Gastroesophageal sphincter (tissue), 4 donors: Measurements from ENCODE around the gene LSM6. TPM values are rescaled to one million over a fixed set of nuclear protein-coding genes. Genes with fewer than 3 reads are reported as not detected.

Experiments
- ATAC-seq: fragments of 150-250 bp; one replicate; pipeline ENCODE4 v1.9.1; 2016; ENCODE audit warnings: mild to moderate bottlenecking, moderate library complexity
- H3K27ac ChIP-seq, 4 donors: fragments of 200-600 bp; sonication (generic) in 3 of 4; 1 replicate in 3 of 4; 2 replicates in 1 of 4; pipeline ENCODE4 v1.5.1; 2016 to 2019
- H3K27me3 ChIP-seq: fragments of 200-600 bp; sonication (generic); one replicate; pipeline ENCODE4 v1.5.1; 2019
- H3K36me3 ChIP-seq, 2 donors: fragments of 200-600 bp; sonication (generic); one replicate each; pipeline ENCODE4 v1.5.1; 2019; ENCODE audit warnings: control low read depth in 1 of 2
- H3K4me1 ChIP-seq, 3 donors: fragments of 200-600 bp; sonication (generic); 1 replicate in 2 of 3; 2 replicates in 1 of 3; pipeline ENCODE4 v1.5.1; 2016 to 2019; ENCODE audit warnings: control low read depth in 2 of 3
- H3K4me3 ChIP-seq, 2 donors: fragments of 200-600 bp; sonication (generic); one replicate each; pipeline ENCODE4 v1.5.1; 2019; ENCODE audit warnings: mild to moderate bottlenecking in 1 of 2, moderate library complexity in 1 of 2
- H3K9me3 ChIP-seq, 3 donors: fragments of 200-600 bp; sonication (generic); one replicate each; pipeline ENCODE4 v1.5.1; 2017 to 2019; ENCODE audit warnings: control low read depth in 2 of 3
- EP300 ChIP-seq: sonication (generic); formaldehyde crosslinking; IDR thresholded peaks from one replicate; pipeline ENCODE4 v1.6.1; 2017; ENCODE audit warnings: antibody characterized with exemption, mild to moderate bottlenecking
- POLR2A ChIP-seq, 2 donors: fragments of 450-650 bp; IDR thresholded peaks; one replicate each; pipeline ENCODE4 v1.6.1; 2017; ENCODE audit warnings: antibody characterized with exemption in 2 of 2, mild to moderate bottlenecking in 2 of 2, moderate library complexity in 1 of 2
- POLR2AphosphoS5 ChIP-seq: sonication (generic); formaldehyde crosslinking; IDR thresholded peaks from one replicate; pipeline ENCODE4 v1.6.1; 2017; ENCODE audit warnings: antibody characterized with exemption
- WGBS, 2 donors: methylation state at CpG; one replicate each; pipeline ENCODE4 v1.1.5; 2018; ENCODE audit warnings: low coverage in 1 of 2; 5-methylcytosine and 5-hydroxymethylcytosine counted together
- total RNA-seq, 4 donors: library from RNA; depleted of rRNA; stranded (reverse); fragments of >200 nt; gene quantifications; one replicate each; pipeline ENCODE4 v1.1.0, GENCODE V29; 2016
- TF ChIP-seq, protein P1 (sequence below), 4 experiments: fragments of 200-600 bp in 2 of 4; fragments of 450-650 bp in 2 of 4; sonication (generic) in 1 of 4; IDR thresholded peaks; one replicate each; pipeline ENCODE4 v1.5.1; 2017 to 2019; ENCODE audit warnings: antibody characterized with exemption in 4 of 4, mild to moderate bottlenecking in 2 of 4, moderate library complexity in 2 of 4

LSM6 gene
- total RNA-seq, 4 donors from 2014 or later = 11.5 to 28.4 (median 26.2) TPM

DNA sequence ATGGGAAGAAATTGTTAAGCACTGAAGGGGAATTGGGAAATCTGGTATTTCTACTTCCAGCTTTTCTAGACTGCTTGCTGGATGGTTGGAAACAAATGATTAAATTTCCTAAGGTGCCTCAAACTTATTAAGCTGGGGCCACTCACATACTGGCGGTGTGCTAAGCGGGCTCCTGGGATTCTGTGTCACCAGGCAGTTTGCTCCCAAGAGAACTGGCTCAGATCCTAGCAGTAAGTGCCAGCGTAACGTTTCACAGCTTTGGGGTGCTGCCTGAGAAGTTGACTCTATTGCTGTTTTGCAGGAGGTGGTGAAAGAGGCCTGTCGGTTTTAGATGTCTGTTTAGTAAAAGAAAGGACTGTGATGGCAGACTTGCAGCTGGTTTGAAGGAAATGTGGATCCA is 31.9 kb downstream of the LSM6 start:
- H3K27me3 ChIP-seq = no peaks in the 10 kb centered on the region
- no peak overlapping the region for H3K4me3 ChIP-seq
- no peaks in the 10 kb centered on the region for H3K9me3 ChIP-seq
- peaks cover 0 to 5% of the 10 kb centered on the region in 2 donors for H3K36me3 ChIP-seq
- WGBS, 2 donors = 58 to 77% methylated on average over 3 to 5 of the region's 5 CpGs
- ATAC-seq = no peak
- TF ChIP-seq, protein P1, sequence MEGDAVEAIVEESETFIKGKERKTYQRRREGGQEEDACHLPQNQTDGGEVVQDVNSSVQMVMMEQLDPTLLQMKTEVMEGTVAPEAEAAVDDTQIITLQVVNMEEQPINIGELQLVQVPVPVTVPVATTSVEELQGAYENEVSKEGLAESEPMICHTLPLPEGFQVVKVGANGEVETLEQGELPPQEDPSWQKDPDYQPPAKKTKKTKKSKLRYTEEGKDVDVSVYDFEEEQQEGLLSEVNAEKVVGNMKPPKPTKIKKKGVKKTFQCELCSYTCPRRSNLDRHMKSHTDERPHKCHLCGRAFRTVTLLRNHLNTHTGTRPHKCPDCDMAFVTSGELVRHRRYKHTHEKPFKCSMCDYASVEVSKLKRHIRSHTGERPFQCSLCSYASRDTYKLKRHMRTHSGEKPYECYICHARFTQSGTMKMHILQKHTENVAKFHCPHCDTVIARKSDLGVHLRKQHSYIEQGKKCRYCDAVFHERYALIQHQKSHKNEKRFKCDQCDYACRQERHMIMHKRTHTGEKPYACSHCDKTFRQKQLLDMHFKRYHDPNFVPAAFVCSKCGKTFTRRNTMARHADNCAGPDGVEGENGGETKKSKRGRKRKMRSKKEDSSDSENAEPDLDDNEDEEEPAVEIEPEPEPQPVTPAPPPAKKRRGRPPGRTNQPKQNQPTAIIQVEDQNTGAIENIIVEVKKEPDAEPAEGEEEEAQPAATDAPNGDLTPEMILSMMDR (IDR thresholded peaks at IDR 0.05) = no peak
- TF ChIP-seq EP300 (no peak), POLR2A (IDR thresholded peaks at IDR 0.05) (no peak), POLR2AphosphoS5 (no peak)
- H3K4me1 ChIP-seq = no peaks in the 10 kb centered on the region
- no peak overlapping the region for H3K27ac ChIP-seq

- no peak for TF ChIP-seq EP300
- TF ChIP-seq, protein P1 (IDR thresholded peaks at IDR 0.05) = no peak
- TF ChIP-seq POLR2A (IDR thresholded peaks at IDR 0.05) = no peak
- TF ChIP-seq POLR2AphosphoS5 = no peak
- 62 to 68% methylated on average over 2 of the region's 2 CpGs for WGBS, 2 donors
- no peak for ATAC-seq
- Histone ChIP-seq H3K36me3 (no peaks in the 10 kb centered on the region), H3K27me3 (no peaks in the 10 kb centered on the region), H3K4me1 (no peaks in the 10 kb centered on the region), H3K4me3 (no peak overlapping the region), H3K9me3 (no peaks in the 10 kb centered on the region), H3K27ac (no peak overlapping the region)
Observed at GRCh38 chr4:146210890-146211289, 35.4 kb downstream of the LSM6 start.

DNA sequence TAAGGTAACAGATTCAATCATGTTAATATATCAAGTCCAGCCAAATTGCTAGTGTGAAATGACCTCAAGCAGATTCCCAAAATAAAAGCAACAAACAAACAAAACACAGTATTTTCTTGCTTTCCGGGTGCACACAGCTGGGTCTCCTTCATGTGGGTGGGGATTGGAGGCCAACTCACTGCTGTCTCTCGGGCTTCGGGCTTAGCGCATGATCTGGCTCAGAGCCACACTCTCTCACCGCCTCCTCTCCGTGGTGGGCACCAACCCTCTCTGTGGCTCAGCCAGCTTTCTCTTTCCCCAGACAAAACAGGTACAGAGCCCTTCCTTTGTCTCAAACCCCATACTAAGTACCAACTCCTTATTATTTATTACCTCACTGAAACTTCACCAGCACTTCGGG is 35.9 kb downstream of the LSM6 start:
- Histone ChIP-seq H3K4me3 (no peak overlapping the region), H3K9me3 (no peaks in the 10 kb centered on the region), H3K36me3 (no peaks in the 10 kb centered on the region), H3K27me3 (no peaks in the 10 kb centered on the region), H3K4me1 (no peaks in the 10 kb centered on the region), H3K27ac (no peak overlapping the region)
- WGBS, 2 donors = 71 to 83% methylated on average over 6 of the region's 7 CpGs
- no peak for ATAC-seq
- TF ChIP-seq POLR2A (IDR thresholded peaks at IDR 0.05) (no peak), POLR2AphosphoS5 (no peak), EP300 (no peak)
- TF ChIP-seq, protein P1 (IDR thresholded peaks at IDR 0.05) = no peak

DNA sequence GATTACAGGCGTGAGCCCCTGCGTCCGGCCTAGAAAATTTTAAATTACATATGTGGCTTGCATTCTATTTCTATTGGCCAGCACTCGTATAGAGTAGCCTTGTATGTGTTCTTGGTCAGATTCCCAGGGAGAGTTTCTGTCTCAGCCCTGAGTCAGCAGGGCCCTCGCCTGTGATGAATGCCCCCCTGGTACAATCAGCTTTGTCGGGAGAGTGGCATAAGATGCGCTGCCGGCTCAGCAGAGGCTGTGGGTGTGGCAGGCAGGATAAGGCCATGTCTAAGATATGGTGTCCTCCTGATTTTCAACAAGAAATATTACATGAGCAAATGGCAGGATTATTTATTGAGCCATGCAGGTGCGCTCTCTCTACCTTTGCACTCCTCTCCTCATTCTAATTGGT is 37.3 kb downstream of the LSM6 start:
- Histone ChIP-seq H3K36me3 (no peaks in the 10 kb centered on the region), H3K27ac (no peak overlapping the region), H3K4me1 (no peaks in the 10 kb centered on the region), H3K4me3 (no peak overlapping the region), H3K9me3 (no peaks in the 10 kb centered on the region), H3K27me3 (no peaks in the 10 kb centered on the region)
- TF ChIP-seq POLR2A (IDR thresholded peaks at IDR 0.05) (no peak), POLR2AphosphoS5 (no peak)
- 89 to 93% methylated on average over 3 to 9 of the region's 9 CpGs for WGBS, 2 donors
- no peak for ATAC-seq

- no peak for ATAC-seq
- TF ChIP-seq POLR2AphosphoS5 (no peak), POLR2A (IDR thresholded peaks at IDR 0.05) (no peak), EP300 (no peak)
- TF ChIP-seq, protein P1 (IDR thresholded peaks at IDR 0.05) = no peak
Observed at GRCh38 chr4:146214238-146214637, 38.7 kb downstream of the LSM6 start, which contains the start of gene REELD1. Gene REELD1 (plus strand): TSS chr4:146214538. CDS start chr4:146216953, 2,415 bp downstream.

More at GRCh38 chr4:146214238-146214637, 38.7 kb downstream of the LSM6 start, which contains the start of gene REELD1:
- Histone ChIP-seq H3K36me3 (no peaks in the 10 kb centered on the region), H3K27ac (no peak within 1 kb of the TSS), H3K4me3 (no peak within 1 kb of the TSS), H3K4me1 (no peaks in the 10 kb centered on the region), H3K27me3 (no peaks in the 10 kb centered on the region), H3K9me3 (no peaks in the 10 kb centered on the region)
- 81% methylated on average over 2 to 4 of the region's 5 CpGs for WGBS, 2 donors
